Upper lobe of left lung (tissue), 6 donors: ENCODE data around the gene CDR2L. TPM values are rescaled to one million over a fixed set of nuclear protein-coding genes. Genes with fewer than 3 reads are reported as not detected.
A peak's percentile ranks its signal among the peaks of the same experiment; 100 is the strongest.
"Not testable (repeated sequence)": the region's sequence is repeated elsewhere in the genome, so short reads cannot be mapped to it uniquely, and the experiment has no call there.

Source experiments
- ATAC-seq, 2 donors: fragments of 200-7000 bp; cut with Tn5 transposase; one replicate each; pipeline ENCODE4 v1.9.1; 2022; ENCODE audit warnings: mild to moderate bottlenecking in 2 of 2, moderate library complexity in 2 of 2; ENCODE audit not compliant: low FRiP score in 2 of 2
- DNase-seq, 2 donors: peaks; one replicate each; pipeline ENCODE4 v3.0.0-alpha.2; 2019 to 2020
- H3K27ac ChIP-seq, 4 donors: fragments of 200-600 bp; sonication (generic); one replicate each; pipeline ENCODE4 v1.5.1; 2016 to 2019
- H3K27me3 ChIP-seq, 4 donors: fragments of 200-600 bp; sonication (generic); one replicate each; pipeline ENCODE4 v1.5.1; 2017 to 2019
- H3K36me3 ChIP-seq, 4 donors: fragments of 200-600 bp; sonication (generic); one replicate each; pipeline ENCODE4 v1.5.1; 2016 to 2019
- H3K4me1 ChIP-seq, 4 donors: fragments of 200-600 bp; sonication (generic); one replicate each; pipeline ENCODE4 v1.5.1; 2018 to 2019
- H3K4me3 ChIP-seq, 4 donors: fragments of 200-600 bp; sonication (generic); one replicate each; pipeline ENCODE4 v1.5.1; 2017 to 2019; ENCODE audit warnings: mild to moderate bottlenecking in 2 of 4, moderate library complexity in 1 of 4
- H3K9me3 ChIP-seq, 4 donors: fragments of 200-600 bp; sonication (generic); one replicate each; pipeline ENCODE4 v1.5.1; 2018 to 2019
- CTCF ChIP-seq, 6 experiments: fragments of 450-650 bp in 4 of 6; fragments of 200-600 bp in 2 of 6; sonication (generic) in 2 of 6; IDR thresholded peaks; one replicate each; pipeline ENCODE4 v1.5.1; 2016 to 2019; ENCODE audit warnings: antibody characterized with exemption in 6 of 6
- EP300 ChIP-seq, 4 donors: sonication (generic); formaldehyde crosslinking; IDR thresholded peaks; one replicate each; pipeline ENCODE4 v1.5.1; 2017; ENCODE audit warnings: antibody characterized with exemption in 4 of 4, control low read depth in 2 of 4
- POLR2A ChIP-seq, 4 donors: fragments of 450-650 bp; IDR thresholded peaks; one replicate each; pipeline ENCODE4 v1.5.1; 2016 to 2017; ENCODE audit warnings: antibody characterized with exemption in 4 of 4, mild to moderate bottlenecking in 2 of 4
- POLR2AphosphoS5 ChIP-seq, 2 donors: sonication (generic); formaldehyde crosslinking; IDR thresholded peaks; one replicate each; pipeline ENCODE4 v1.5.1; 2017; ENCODE audit warnings: antibody characterized with exemption in 2 of 2
- WGBS, 2 donors: methylation state at CpG; one replicate each; pipeline ENCODE4 v1.1.5; 2017 to 2018; 5-methylcytosine and 5-hydroxymethylcytosine counted together
- total RNA-seq, 6 donors: library from RNA; depleted of rRNA in 4 of 6; stranded (reverse); fragments of >200 nt in 4 of 6; gene quantifications; one replicate each; pipeline versions ENCODE4 v1.1.0 to v1.2.1, GENCODE V29; 2016 to 2021
- donor health status: DM: no; HTN: no; CAD: no; lungs with moderate emphysema.
- donor health status: DM: no; HTN: yes; CAD: no; lungs with severe emphysema.

The CDR2L gene
- total RNA-seq, 6 donors from 2014 or later: 15.6 to 48.8 (median 24.7) TPM

- Histone ChIP-seq H3K36me3 (peaks cover 22 to 46% (median 42%) of the 10 kb centered on the region in 4 donors), H3K4me1 (peaks cover 15 to 25% (median 19%) of the 10 kb centered on the region in 4 donors), H3K27ac (no peak overlapping the region), H3K9me3 (no peaks in the 10 kb centered on the region), H3K4me3 (no peak overlapping the region), H3K27me3 (no peaks in the 10 kb centered on the region)
- no peak for TF ChIP-seq POLR2A (IDR thresholded peaks at IDR 0.05)
- TF ChIP-seq EP300 (IDR thresholded peaks at IDR 0.05): no peak
- TF ChIP-seq POLR2AphosphoS5 (IDR thresholded peaks at IDR 0.05): no peak
- TF ChIP-seq CTCF (IDR thresholded peaks at IDR 0.05): no peak
- DNase-seq (no peak), ATAC-seq (no peak)
- WGBS, 2 donors: 73 to 78% methylated on average over 5 of the region's 5 CpGs
Measured at GRCh38 chr17:75039238-75039637, 51.8 kb downstream of the CDR2L start.

- H3K4me3 ChIP-seq: no peak overlapping the region
- no peaks in the 10 kb centered on the region for H3K27me3 ChIP-seq
- DNase-seq (no peak), ATAC-seq (no peak)
- no peak overlapping the region for H3K27ac ChIP-seq
- H3K4me1 ChIP-seq: peaks cover 6 to 13% (median 9%) of the 10 kb centered on the region in 4 donors
- H3K9me3 ChIP-seq: no peaks in the 10 kb centered on the region
- peaks cover 22 to 46% (median 42%) of the 10 kb centered on the region in 4 donors for H3K36me3 ChIP-seq
- TF ChIP-seq POLR2AphosphoS5 (IDR thresholded peaks at IDR 0.05): no peak
- no peak for TF ChIP-seq POLR2A (IDR thresholded peaks at IDR 0.05)
- TF ChIP-seq CTCF (IDR thresholded peaks at IDR 0.05): no peak
- TF ChIP-seq EP300 (IDR thresholded peaks at IDR 0.05): no peak
- WGBS, 2 donors: 82 to 86% methylated on average over 11 to 12 of the region's 12 CpGs
Measured at GRCh38 chr17:75041656-75042280, 54.3 kb downstream of the CDR2L start.

GRCh38 chr17:75043789-75044188, 56.4 kb downstream of the CDR2L start:
- not testable (repeated sequence) for H3K27ac ChIP-seq, ATAC-seq, DNase-seq, H3K9me3 ChIP-seq, H3K27me3 ChIP-seq, H3K4me3 ChIP-seq
- Histone ChIP-seq H3K36me3 (peaks cover 18 to 39% (median 32%) of the 10 kb centered on the region in 4 donors), H3K4me1 (peaks cover 16 to 27% (median 18%) of the 10 kb centered on the region in 4 donors)
- 76 to 86% methylated on average over 5 of the region's 5 CpGs for WGBS, 2 donors

- Histone ChIP-seq H3K27ac (no peak overlapping the region), H3K9me3 (no peaks in the 10 kb centered on the region), H3K4me3 (no peak overlapping the region), H3K4me1 (peaks cover 16 to 33% (median 23%) of the 10 kb centered on the region in 4 donors), H3K27me3 (no peaks in the 10 kb centered on the region), H3K36me3 (peaks cover 16 to 35% (median 25%) of the 10 kb centered on the region in 4 donors)
- DNase-seq: no peak
- TF ChIP-seq CTCF (IDR thresholded peaks at IDR 0.05) (no peak), EP300 (IDR thresholded peaks at IDR 0.05) (no peak), POLR2A (IDR thresholded peaks at IDR 0.05) (no peak), POLR2AphosphoS5 (IDR thresholded peaks at IDR 0.05) (no peak)
- 81 to 83% methylated on average over 7 of the region's 7 CpGs for WGBS, 2 donors
- no peak for ATAC-seq
Measured at GRCh38 chr17:75044716-75045115, 57.3 kb downstream of the CDR2L start.

GRCh38 chr17:75045946-75046406, 58.5 kb downstream of the CDR2L start:
- 20 to 25% methylated on average over 25 of the region's 25 CpGs for WGBS, 2 donors
- not testable (repeated sequence) for DNase-seq, H3K27me3 ChIP-seq, H3K9me3 ChIP-seq, ATAC-seq
- Histone ChIP-seq H3K4me1 (peaks cover 16 to 33% (median 23%) of the 10 kb centered on the region in 4 donors), H3K27ac (peak overlapping the region; percentile 96 to 99 (median 98)), H3K4me3 (peak overlapping the region; percentile 89 to 99 (median 94)), H3K36me3 (peaks cover 9 to 35% (median 18%) of the 10 kb centered on the region in 4 donors)
